Effector CD4-positive, alpha-beta T cell (primary cell): ENCODE data around the gene SPATC1L.

ENCODE experiments used
- DNase-seq: peaks from one replicate; pipeline ENCODE4 v3.0.0-alpha.2; 2020

SPATC1L gene

GRCh38 chr21:46129846-46130651 is 54.2 kb downstream of the SPATC1L start:
- no peak for DNase-seq

DNA sequence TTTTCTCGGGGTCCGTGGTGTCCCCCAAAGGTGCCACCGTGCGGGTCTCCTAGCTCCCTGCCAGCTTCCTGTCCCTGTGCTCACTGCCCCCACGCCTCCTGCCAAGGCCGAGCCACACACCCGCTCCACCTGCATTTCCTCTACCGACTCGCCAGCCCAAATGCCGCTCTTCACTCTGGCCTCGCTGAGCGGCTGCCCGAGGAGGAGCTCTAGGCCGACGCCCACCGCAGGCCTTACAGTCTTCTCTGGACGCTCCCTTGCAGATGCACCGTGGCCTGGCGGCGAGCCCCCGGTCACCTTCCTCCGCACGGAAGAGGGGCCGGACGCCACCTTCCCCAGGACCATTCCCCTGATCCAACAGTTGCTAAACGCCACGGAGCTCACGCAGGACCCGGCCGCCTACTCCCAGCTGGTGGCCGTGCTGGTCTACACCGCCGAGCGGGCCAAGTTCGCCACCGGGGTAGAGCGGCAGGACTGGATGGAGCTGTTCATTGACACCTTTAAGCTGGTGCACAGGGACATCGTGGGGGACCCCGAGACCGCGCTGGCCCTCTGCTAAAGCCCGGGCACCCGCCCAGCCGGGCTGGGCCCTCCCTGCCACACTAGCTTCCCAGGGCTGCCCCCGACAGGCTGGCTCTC is 55.2 kb downstream of the SPATC1L start:
- no peak for DNase-seq

DNA sequence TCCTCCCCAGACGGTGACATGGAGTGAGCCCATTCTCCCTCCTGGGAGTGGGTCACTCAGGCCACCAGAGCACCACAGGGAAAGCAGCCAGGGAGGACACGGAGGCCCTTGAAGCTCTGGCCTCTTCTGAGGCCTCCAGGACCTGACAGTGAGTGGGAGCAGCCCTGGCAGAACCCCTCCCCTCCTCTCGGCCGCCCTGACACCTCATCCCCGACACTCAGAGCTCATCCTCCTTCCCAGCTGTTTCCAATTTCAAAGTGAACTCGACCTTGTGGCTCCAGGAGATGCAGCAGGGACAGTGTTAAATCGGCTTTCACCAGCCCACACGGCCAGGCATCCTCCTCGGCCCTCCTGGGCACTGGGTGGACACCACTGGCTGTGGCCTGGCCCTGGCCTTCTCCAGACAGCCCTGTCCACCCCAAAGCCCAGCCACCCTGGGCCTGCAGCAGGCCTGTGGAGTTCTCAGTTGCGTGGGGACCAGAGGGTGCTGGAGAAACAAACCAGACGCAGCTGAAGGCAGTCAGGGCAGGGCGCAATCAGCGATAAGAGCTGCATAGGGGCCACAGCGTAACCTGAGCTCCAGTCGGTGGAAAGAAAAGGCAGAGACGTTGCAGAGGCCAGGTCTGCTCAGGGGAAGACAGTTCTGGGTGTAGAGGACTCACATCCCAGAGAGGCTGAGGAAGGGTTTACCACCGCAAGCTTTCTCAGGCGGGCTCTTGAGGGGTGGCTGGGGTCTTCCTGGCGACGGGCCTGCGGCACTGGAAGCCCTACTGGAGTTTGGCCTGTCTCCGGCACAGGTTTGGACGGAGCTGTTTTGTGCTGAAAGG is 55.9 kb downstream of the SPATC1L start:
- no peak for DNase-seq

- DNase-seq = no peak
Observed at GRCh38 chr21:46127239-46128105, 56.8 kb downstream of the SPATC1L start.

GRCh38 chr21:46126309-46127238 is 57.7 kb downstream of the SPATC1L start:
- no peak for DNase-seq

GRCh38 chr21:46125846-46126301 is 58.4 kb downstream of the SPATC1L start:
- DNase-seq = no peak

GRCh38 chr21:46124926-46125845 is 59.1 kb downstream of the SPATC1L start:
- DNase-seq = no peak

DNA sequence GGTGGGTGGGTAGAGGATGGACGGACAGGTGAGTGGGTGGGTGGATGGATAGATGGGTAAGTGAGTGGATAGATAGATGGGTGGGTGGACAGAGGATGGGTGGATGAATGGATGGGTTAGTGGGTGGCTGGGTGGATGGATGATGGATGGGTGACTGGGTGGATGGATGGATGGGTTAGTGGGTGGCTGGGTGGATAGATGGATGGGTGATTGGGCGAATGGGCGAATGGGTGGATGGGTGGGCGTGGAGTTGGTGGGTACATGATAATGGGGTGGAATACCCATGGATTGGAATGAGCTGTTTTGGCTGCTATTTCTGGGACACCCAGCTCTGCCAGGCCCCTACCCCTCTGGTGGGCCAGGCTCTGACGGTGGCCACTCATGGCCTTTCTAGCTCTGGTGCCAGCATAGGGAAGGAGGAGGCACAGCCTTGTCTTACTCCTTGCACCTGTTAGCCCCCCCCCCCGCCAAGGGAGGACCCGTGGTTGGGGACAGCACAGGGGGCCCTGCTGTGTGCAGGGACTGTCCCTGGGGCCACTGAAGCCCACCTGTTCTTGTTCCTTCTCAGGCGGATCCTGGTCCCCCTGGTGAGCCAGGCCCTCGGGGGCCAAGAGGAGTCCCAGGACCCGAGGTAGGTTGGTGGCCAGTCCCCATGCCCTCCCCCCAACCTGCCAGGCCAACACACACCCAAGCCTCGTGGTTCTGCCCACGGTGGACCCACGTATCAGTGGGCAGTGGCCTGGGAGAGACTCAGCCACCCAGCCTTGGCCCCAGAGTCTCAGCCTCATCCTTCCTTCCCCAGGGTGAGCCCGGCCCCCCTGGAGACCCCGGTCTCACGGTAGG is 60.0 kb downstream of the SPATC1L start:
- DNase-seq = no peak

- DNase-seq = no peak
Observed at GRCh38 chr21:46122758-46123683, 61.2 kb downstream of the SPATC1L start.

- no peak for DNase-seq
Observed at GRCh38 chr21:46122237-46122671, 62.0 kb downstream of the SPATC1L start.

- no peak for DNase-seq
Observed at GRCh38 chr21:46121286-46122221, 62.7 kb downstream of the SPATC1L start.

DNA sequence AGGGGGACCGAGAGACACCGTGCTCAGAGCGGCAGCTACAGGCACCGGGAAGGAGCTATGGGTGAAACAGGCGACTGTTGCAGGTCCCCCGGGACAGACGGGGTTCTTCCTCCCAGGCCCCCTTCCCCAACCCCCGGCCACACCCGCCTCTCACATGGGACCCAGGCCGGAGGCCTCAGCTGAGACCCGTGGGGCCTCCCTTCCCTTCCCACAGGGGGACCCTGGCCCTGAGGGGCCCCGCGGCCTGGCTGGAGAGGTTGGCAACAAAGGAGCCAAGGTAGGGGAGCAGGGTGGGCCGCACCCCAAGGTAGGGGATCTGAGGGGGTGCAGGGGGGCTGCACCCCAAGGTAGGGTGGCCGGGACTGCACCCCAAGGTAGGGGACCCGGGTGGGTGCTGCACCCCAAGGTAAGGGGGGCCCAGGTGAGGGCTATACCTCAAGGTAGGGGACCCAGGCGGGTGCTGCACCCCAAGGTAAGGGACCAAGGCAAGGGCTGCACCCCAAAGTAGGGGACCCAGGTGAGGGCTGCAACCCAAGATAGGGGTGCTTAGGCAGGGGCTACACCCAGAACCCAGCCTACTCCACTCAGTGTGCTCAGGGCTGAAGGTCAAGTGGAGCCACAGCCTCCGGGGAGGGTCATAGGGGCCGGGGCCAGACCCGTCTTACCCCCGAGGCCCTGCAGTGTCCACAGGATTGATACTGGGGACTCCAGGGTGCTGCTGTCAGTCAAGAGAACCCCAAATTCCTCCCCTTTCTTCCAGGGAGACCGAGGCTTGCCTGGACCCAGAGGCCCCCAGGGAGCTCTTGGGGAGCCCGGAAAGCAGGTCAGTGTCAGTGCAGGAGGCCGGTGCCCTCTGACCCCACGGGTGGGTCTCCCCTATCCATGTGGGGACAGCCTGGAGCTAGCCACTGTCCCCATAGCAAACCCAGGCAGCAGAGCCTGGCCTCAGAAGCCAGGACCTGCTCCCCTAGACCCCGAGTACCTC is 63.7 kb downstream of the SPATC1L start:
- no peak for DNase-seq

DNA sequence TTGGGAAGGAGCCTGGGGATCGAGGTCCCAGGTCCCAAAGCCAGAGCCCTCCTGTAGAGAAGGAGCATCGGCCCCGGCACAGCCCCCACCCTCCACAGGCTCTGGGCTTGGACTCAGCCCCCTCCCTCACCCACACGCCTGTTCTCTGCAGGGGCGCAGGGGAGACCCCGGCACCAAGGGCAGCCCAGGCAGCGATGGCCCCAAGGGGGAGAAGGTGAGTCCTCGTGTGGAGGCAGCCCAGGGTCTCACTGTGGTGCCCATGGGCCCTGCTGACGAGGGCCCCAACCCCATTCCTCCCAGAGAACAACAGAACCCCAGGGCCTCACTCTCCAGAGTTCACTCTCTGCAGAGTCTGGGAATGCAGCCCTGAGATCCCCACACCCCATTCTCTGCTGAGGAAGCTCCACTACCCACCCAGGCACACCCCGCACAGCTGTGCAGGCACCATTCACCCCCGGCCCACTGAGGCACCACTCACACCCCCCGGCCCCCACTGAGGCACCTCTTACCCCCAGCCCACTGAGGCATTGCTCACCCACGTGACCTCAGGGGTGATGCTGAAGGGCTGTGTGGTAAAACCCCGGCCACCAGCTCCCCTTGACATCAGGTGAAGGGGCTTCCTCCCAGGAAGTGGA is 64.5 kb downstream of the SPATC1L start:
- DNase-seq = no peak

GRCh38 chr21:46119144-46119636 is 65.1 kb downstream of the SPATC1L start:
- no peak for DNase-seq
